Activated CD8-positive, alpha-beta memory T cell treated with anti-CD3 and anti-CD28 coated beads, Interleukin-2, amount 10 ng/mL, durations not matched to agents 7 days and 5 days (primary cell): ENCODE results near the gene LZTR1. TPM values are rescaled to one million over a fixed set of nuclear protein-coding genes. Genes with fewer than 3 reads are reported as not detected.

ENCODE experiments used
- ATAC-seq: fragments of 150-1000 bp; cut with Tn5 transposase; one replicate; pipeline ENCODE4 v1.10.0; 2021; ENCODE audit warnings: moderate library complexity
- CTCF ChIA-PET: fragments of 350-600 bp; sonication (Branson Sonifier 250); formaldehyde crosslinking; loops from one replicate; lab custom pipeline; 2021; ENCODE audit warnings: antibody characterized with exemption; lab: Charles Lee
- DNase-seq: peaks from one replicate; pipeline ENCODE4 v3.0.0-alpha.2; 2020
- H3K27ac Mint-ChIP-seq: one replicate; pipeline ENCODE4 v1.8.0; 2021; ENCODE audit warnings: mild to moderate bottlenecking, mixed read lengths
- H3K27me3 Mint-ChIP-seq: one replicate; pipeline ENCODE4 v1.8.0; 2021; ENCODE audit warnings: mixed read lengths
- H3K36me3 Mint-ChIP-seq: one replicate; pipeline ENCODE4 v1.8.0; 2021; ENCODE audit warnings: mild to moderate bottlenecking, mixed read lengths
- H3K4me1 Mint-ChIP-seq: one replicate; pipeline ENCODE4 v1.8.0; 2021; ENCODE audit warnings: mixed read lengths
- H3K4me3 Mint-ChIP-seq: one replicate; pipeline ENCODE4 v1.8.0; 2021; ENCODE audit warnings: mild to moderate bottlenecking, moderate library complexity, mixed read lengths
- H3K9me3 Mint-ChIP-seq: one replicate; pipeline ENCODE4 v1.8.0; 2022; ENCODE audit warnings: low read depth, mixed read lengths
- total RNA-seq, 2 experiments: library from RNA; stranded (reverse); gene quantifications; one replicate each; pipeline ENCODE4 v1.2.3, GENCODE V29; 2021

The LZTR1 gene
- total RNA-seq, 2 experiments from 2014 or later: 69.3 to 78.0 TPM

GRCh38 chr22:20953668-20954500, 28.2 kb upstream of the LZTR1 start:
- H3K4me3 Mint-ChIP-seq: no peak overlapping the region
- H3K27ac Mint-ChIP-seq: no peak overlapping the region
- peaks cover 18% of the 10 kb centered on the region for H3K27me3 Mint-ChIP-seq

GRCh38 chr22:20955548-20955947, 26.5 kb upstream of the LZTR1 start:
- H3K27me3 Mint-ChIP-seq: peaks cover 18% of the 10 kb centered on the region
- peaks cover 2% of the 10 kb centered on the region for H3K4me1 Mint-ChIP-seq
- no peak overlapping the region for H3K27ac Mint-ChIP-seq
- H3K36me3 Mint-ChIP-seq: peaks cover 19% of the 10 kb centered on the region
- CTCF ChIA-PET: no interaction called here
- DNase-seq (no peak), ATAC-seq (no peak)
- H3K9me3 Mint-ChIP-seq: no peaks in the 10 kb centered on the region
- H3K4me3 Mint-ChIP-seq: no peak overlapping the region

More at GRCh38 chr22:20953668-20954500, 28.2 kb upstream of the LZTR1 start:
- CTCF ChIA-PET: interaction anchor here (1.6 kb wide), 2 partner anchors 9 to 28 kb away, joined by 3 to 5 read pairs; partner anchors contain the start of gene LZTR1
- DNase-seq (no peak), ATAC-seq (no peak)
- peaks cover 30% of the 10 kb centered on the region for H3K36me3 Mint-ChIP-seq
- no peaks in the 10 kb centered on the region for H3K9me3 Mint-ChIP-seq
- peaks cover 10% of the 10 kb centered on the region for H3K4me1 Mint-ChIP-seq

GRCh38 chr22:20956258-20957101, 25.6 kb upstream of the LZTR1 start:
- Mint-ChIP-seq H3K27me3 (peaks cover 18% of the 10 kb centered on the region), H3K9me3 (no peaks in the 10 kb centered on the region), H3K4me1 (peaks cover 3% of the 10 kb centered on the region), H3K36me3 (peaks cover 11% of the 10 kb centered on the region), H3K27ac (peak overlapping the region; percentile 49), H3K4me3 (peak overlapping the region; percentile 30)
- DNase-seq (no peak), ATAC-seq (peak; percentile 15)
- CTCF ChIA-PET: no interaction called here

GRCh38 chr22:20957102-20957682, 24.9 kb upstream of the LZTR1 start:
- CTCF ChIA-PET: interaction anchor here (1.0 to 2.2 kb wide), 3 partner anchors 16 to 173 kb away, joined by 3 to 8 read pairs (median 5); partner anchors contain the start of gene CRKL
- H3K4me3 Mint-ChIP-seq: peak overlapping the region; percentile 66
- peak; percentile 48 for ATAC-seq
- H3K27me3 Mint-ChIP-seq: peaks cover 18% of the 10 kb centered on the region
- peaks cover 7% of the 10 kb centered on the region for H3K36me3 Mint-ChIP-seq
- no peaks in the 10 kb centered on the region for H3K9me3 Mint-ChIP-seq
- no peak for DNase-seq
- no peak overlapping the region for H3K27ac Mint-ChIP-seq
- peaks cover 8% of the 10 kb centered on the region for H3K4me1 Mint-ChIP-seq

GRCh38 chr22:20957683-20958431, 24.2 kb upstream of the LZTR1 start:
- Mint-ChIP-seq H3K27ac (no peak overlapping the region), H3K27me3 (peaks cover 18% of the 10 kb centered on the region), H3K4me1 (peaks cover 8% of the 10 kb centered on the region), H3K9me3 (no peaks in the 10 kb centered on the region), H3K36me3 (peaks cover 2% of the 10 kb centered on the region), H3K4me3 (peak overlapping the region; percentile 66)
- CTCF ChIA-PET: interaction anchor here (1.0 to 2.2 kb wide), 4 partner anchors 15 to 174 kb away, joined by 3 to 8 read pairs (median 4); partner anchors contain the start of gene CRKL
- ATAC-seq (peak; percentile 50), DNase-seq (no peak)

- Mint-ChIP-seq H3K27ac (no peak overlapping the region), H3K4me1 (peaks cover 16% of the 10 kb centered on the region), H3K27me3 (peaks cover 36% of the 10 kb centered on the region), H3K9me3 (no peaks in the 10 kb centered on the region), H3K36me3 (no peaks in the 10 kb centered on the region), H3K4me3 (no peak overlapping the region)
- ATAC-seq (no peak), DNase-seq (no peak)
- CTCF ChIA-PET: interaction anchor here (0.7 to 2.2 kb wide), 4 partner anchors 9 to 112 kb away, joined by 3 to 8 read pairs (median 4); no protein-coding TSS in a partner anchor
Observed at GRCh38 chr22:20959578-20960461, 22.3 kb upstream of the LZTR1 start.

GRCh38 chr22:20960609-20961008, 21.5 kb upstream of the LZTR1 start:
- Mint-ChIP-seq H3K27ac (no peak overlapping the region), H3K4me1 (peaks cover 16% of the 10 kb centered on the region), H3K27me3 (peaks cover 37% of the 10 kb centered on the region), H3K36me3 (no peaks in the 10 kb centered on the region), H3K4me3 (no peak overlapping the region), H3K9me3 (no peaks in the 10 kb centered on the region)
- CTCF ChIA-PET: interaction anchor here (0.7 to 2.2 kb wide), 2 partner anchors 9 to 111 kb away, joined by 3 to 5 read pairs; no protein-coding TSS in a partner anchor
- DNase-seq (no peak), ATAC-seq (no peak)

GRCh38 chr22:20962491-20962945, 19.6 kb upstream of the LZTR1 start:
- no peaks in the 10 kb centered on the region for H3K9me3 Mint-ChIP-seq
- H3K27me3 Mint-ChIP-seq: peaks cover 33% of the 10 kb centered on the region
- H3K4me1 Mint-ChIP-seq: peaks cover 18% of the 10 kb centered on the region
- ATAC-seq (no peak), DNase-seq (no peak)
- no peak overlapping the region for H3K27ac Mint-ChIP-seq
- CTCF ChIA-PET: interaction anchor here (0.8 to 1.5 kb wide), 6 partner anchors 9 to 137 kb away, joined by 3 to 5 read pairs (median 4); no protein-coding TSS in a partner anchor
- no peak overlapping the region for H3K4me3 Mint-ChIP-seq
- no peaks in the 10 kb centered on the region for H3K36me3 Mint-ChIP-seq

- CTCF ChIA-PET: interaction anchor here (0.8 to 1.0 kb wide), 2 partner anchors 10 to 43 kb away, joined by 3 to 5 read pairs; no protein-coding TSS in a partner anchor
- peaks cover 24% of the 10 kb centered on the region for H3K27me3 Mint-ChIP-seq
- H3K27ac Mint-ChIP-seq: no peak overlapping the region
- ATAC-seq (no peak), DNase-seq (no peak)
- peaks cover 18% of the 10 kb centered on the region for H3K4me1 Mint-ChIP-seq
- H3K36me3 Mint-ChIP-seq: no peaks in the 10 kb centered on the region
- H3K9me3 Mint-ChIP-seq: no peaks in the 10 kb centered on the region
- H3K4me3 Mint-ChIP-seq: no peak overlapping the region
Observed at GRCh38 chr22:20963201-20964052, 18.7 kb upstream of the LZTR1 start.

- Mint-ChIP-seq H3K4me1 (peaks cover 18% of the 10 kb centered on the region), H3K9me3 (no peaks in the 10 kb centered on the region), H3K27me3 (peaks cover 24% of the 10 kb centered on the region), H3K27ac (no peak overlapping the region), H3K36me3 (no peaks in the 10 kb centered on the region), H3K4me3 (no peak overlapping the region)
- DNase-seq (no peak), ATAC-seq (no peak)
- CTCF ChIA-PET: no interaction called here
Observed at GRCh38 chr22:20964090-20964798, 17.9 kb upstream of the LZTR1 start.
